ENCODE measurements around the gene CTSF.

Gene CTSF

GRCh38 chr11:66532784-66533183 lies 35.6 kb downstream of the CTSF start:
- DNase-seq (ENCODE audit: low read depth), result no peak

GRCh38 chr11:66531841-66532240 lies 36.6 kb downstream of the CTSF start:
- DNase-seq (ENCODE audit: low read depth), result no peak

GRCh38 chr11:66530927-66531709 lies 37.3 kb downstream of the CTSF start:
- DNase-seq (ENCODE audit: low read depth), result no peak

GRCh38 chr11:66529655-66530054 lies 38.8 kb downstream of the CTSF start:
- DNase-seq (ENCODE audit: low read depth), result no peak

GRCh38 chr11:66529069-66529468 lies 39.3 kb downstream of the CTSF start:
- DNase-seq (ENCODE audit: low read depth), result no peak

GRCh38 chr11:66524304-66525040 lies 43.9 kb downstream of the CTSF start:
- DNase-seq (ENCODE audit: low read depth), result no peak

GRCh38 chr11:66523611-66524010 lies 44.8 kb downstream of the CTSF start:
- DNase-seq (ENCODE audit: low read depth), result no peak

All from amniotic epithelial cell (primary cell).